ENCODE results near the gene CHST15.

DNA sequence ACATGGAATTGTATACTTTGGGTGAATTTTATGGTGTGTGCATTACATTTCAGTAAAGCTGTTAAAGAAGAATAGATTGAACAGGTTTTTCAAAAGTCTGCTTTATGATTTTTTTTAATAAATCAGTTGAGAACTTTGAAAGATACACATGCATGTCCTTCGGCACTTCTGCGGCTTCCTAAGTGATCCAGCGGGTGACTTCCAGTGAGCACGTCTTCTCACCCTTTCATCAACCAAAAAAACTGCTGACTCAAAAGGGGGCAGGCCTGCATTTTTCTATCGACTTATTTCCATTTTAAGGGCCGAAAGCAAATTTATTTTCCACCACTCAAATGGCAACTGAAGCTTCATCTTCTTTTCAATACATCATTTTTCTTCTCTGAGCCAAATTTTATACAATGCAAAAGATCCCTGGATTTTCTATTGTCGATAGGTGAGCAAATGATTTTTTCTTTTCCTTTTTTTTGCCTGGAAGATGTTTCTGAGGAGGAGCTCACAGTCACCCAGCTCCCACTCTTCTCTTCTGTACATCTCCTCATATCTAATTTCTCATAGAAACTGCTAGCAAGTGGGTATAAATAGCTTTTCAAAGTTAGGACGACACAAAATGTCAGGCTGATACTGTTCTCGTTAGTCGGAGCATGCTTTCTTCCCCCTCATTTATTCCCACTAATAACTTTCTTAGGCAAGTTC is 10.2 kb downstream of the CHST15 start:
- TF ChIP-seq, protein P1, sequence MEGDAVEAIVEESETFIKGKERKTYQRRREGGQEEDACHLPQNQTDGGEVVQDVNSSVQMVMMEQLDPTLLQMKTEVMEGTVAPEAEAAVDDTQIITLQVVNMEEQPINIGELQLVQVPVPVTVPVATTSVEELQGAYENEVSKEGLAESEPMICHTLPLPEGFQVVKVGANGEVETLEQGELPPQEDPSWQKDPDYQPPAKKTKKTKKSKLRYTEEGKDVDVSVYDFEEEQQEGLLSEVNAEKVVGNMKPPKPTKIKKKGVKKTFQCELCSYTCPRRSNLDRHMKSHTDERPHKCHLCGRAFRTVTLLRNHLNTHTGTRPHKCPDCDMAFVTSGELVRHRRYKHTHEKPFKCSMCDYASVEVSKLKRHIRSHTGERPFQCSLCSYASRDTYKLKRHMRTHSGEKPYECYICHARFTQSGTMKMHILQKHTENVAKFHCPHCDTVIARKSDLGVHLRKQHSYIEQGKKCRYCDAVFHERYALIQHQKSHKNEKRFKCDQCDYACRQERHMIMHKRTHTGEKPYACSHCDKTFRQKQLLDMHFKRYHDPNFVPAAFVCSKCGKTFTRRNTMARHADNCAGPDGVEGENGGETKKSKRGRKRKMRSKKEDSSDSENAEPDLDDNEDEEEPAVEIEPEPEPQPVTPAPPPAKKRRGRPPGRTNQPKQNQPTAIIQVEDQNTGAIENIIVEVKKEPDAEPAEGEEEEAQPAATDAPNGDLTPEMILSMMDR (IDR thresholded peaks at IDR 0.05) = no peak
- TF ChIP-seq POLR2A (IDR thresholded peaks at IDR 0.05) = no peak
